AG04449 (cell line): ENCODE results near the gene PNPLA3.

Source experiments
- CTCF ChIA-PET: fragments of 350-600 bp; formaldehyde crosslinking; extraction: SDS; loops from one replicate; lab custom pipeline; 2021; ENCODE audit warnings: antibody characterized with exemption; lab: Yijun Ruan, JAX
- POLR2A ChIA-PET: fragments of 400-600, 350-600 bp; formaldehyde crosslinking; extraction: SDS; loops from one replicate; lab custom pipeline; 2020; ENCODE audit warnings: antibody characterized with exemption, inconsistent platforms; lab: Yijun Ruan, JAX
- DNase-seq: peaks from one replicate; pipeline ENCODE4 v3.0.0-alpha.2; 2010; ENCODE audit warnings: low read depth, low spot score
- H3K4me3 ChIP-seq: 2 replicates; pipeline ENCODE4 v1.5.1; 2011; ENCODE audit warnings: low read depth, mild to moderate bottlenecking, control low read depth, low read length
- CTCF ChIP-seq: IDR thresholded peaks from one replicate; pipeline ENCODE4 v1.5.1; 2011; ENCODE audit warnings: mild to moderate bottlenecking, moderate library complexity, low read length, control low read depth, inconsistent platforms; ENCODE audit not compliant: insufficient read depth; ENCODE audit errors: missing control alignments

The PNPLA3 gene

GRCh38 chr22:43996981-43997265 is 73.3 kb downstream of the PNPLA3 start:
- no peak overlapping the region for H3K4me3 ChIP-seq
- no peak for DNase-seq
- ChIA-PET CTCF (interaction anchor here (13.8 kb wide), 1 partner anchor 628 kb away, joined by 319 read pairs; no protein-coding TSS in a partner anchor), POLR2A (no interaction called here)
- no peak for TF ChIP-seq CTCF
